ENCODE results near the gene SOCS3. TPM values are rescaled to one million over a fixed set of nuclear protein-coding genes. Genes with fewer than 3 reads are reported as not detected.

Gene SOCS3
- total and polyA plus RNA-seq, 7 donors = 10.3 to 499 (median 45.7) TPM

GRCh38 chr17:78329263-78330059 is 30.4 kb downstream of the SOCS3 start:
- H3K27ac ChIP-seq = peak overlapping the region in 3 of 4 donors; percentile 6 to 17 (median 11)
- intact Hi-C loops (cut with DNase I) = no loop called here
- no peak for TF ChIP-seq POLR2A (IDR thresholded peaks at IDR 0.05)
- no peak for TF ChIP-seq CTCF (IDR thresholded peaks at IDR 0.05)
- no peak for TF ChIP-seq EP300 (IDR thresholded peaks at IDR 0.05)
- no peak for TF ChIP-seq POLR2AphosphoS5 (IDR thresholded peaks at IDR 0.05)

GRCh38 chr17:78327880-78328279 is 32.0 kb downstream of the SOCS3 start:
- 87 to 97% methylated on average over 5 of the region's 5 CpGs for WGBS, 2 donors
- H3K4me1 ChIP-seq = peaks cover 0 to 33% (median 28%) of the 10 kb centered on the region in 4 donors
- H3K4me3 ChIP-seq = no peak overlapping the region

More at GRCh38 chr17:78329263-78330059, 30.4 kb downstream of the SOCS3 start:
- Histone ChIP-seq H3K9me3 (no peaks in the 10 kb centered on the region), H3K27me3 (no peaks in the 10 kb centered on the region), H3K4me1 (peaks cover 0 to 25% (median 14%) of the 10 kb centered on the region in 4 donors), H3K4me3 (no peak overlapping the region), H3K36me3 (no peaks in the 10 kb centered on the region)
- WGBS, 2 donors = 66 to 81% methylated on average over 16 of the region's 16 CpGs
- no peak for DNase-seq

GRCh38 chr17:78325076-78325687 is 34.7 kb downstream of the SOCS3 start:
- no peaks in the 10 kb centered on the region for H3K9me3 ChIP-seq
- peak overlapping the region in 1 of 4 donors; percentile 23 for H3K4me3 ChIP-seq
- DNase-seq = peak; percentile 89
- TF ChIP-seq EP300 (IDR thresholded peaks at IDR 0.05) (no peak), POLR2A (IDR thresholded peaks at IDR 0.05) (no peak), POLR2AphosphoS5 (IDR thresholded peaks at IDR 0.05) (peak in 2 of 4 donors; percentile 36 to 68)
- intact Hi-C loops (cut with DNase I) = no loop called here
- H3K27ac ChIP-seq = peak overlapping the region; percentile 78 to 87 (median 82)
- no peaks in the 10 kb centered on the region for H3K27me3 ChIP-seq
- H3K4me1 ChIP-seq = peaks cover 0 to 31% (median 25%) of the 10 kb centered on the region in 4 donors
- H3K36me3 ChIP-seq = no peaks in the 10 kb centered on the region
- 82 to 85% methylated on average over 20 of the region's 20 CpGs for WGBS, 2 donors

More at GRCh38 chr17:78327880-78328279, 32.0 kb downstream of the SOCS3 start:
- intact Hi-C loops (cut with DNase I) = no loop called here
- Histone ChIP-seq H3K27ac (no peak overlapping the region), H3K27me3 (no peaks in the 10 kb centered on the region), H3K9me3 (no peaks in the 10 kb centered on the region), H3K36me3 (no peaks in the 10 kb centered on the region)
- DNase-seq = no peak
- TF ChIP-seq EP300 (IDR thresholded peaks at IDR 0.05) (no peak), POLR2A (IDR thresholded peaks at IDR 0.05) (no peak), POLR2AphosphoS5 (IDR thresholded peaks at IDR 0.05) (no peak)

- intact Hi-C loops (cut with DNase I) = no loop called here
These were observed 35.3 kb downstream of the SOCS3 start for GRCh38 chr17:78324391-78325075.

More at GRCh38 chr17:78324391-78325075, 35.3 kb downstream of the SOCS3 start:
- 22 to 53% methylated on average over 18 of the region's 18 CpGs for WGBS, 2 donors
- Histone ChIP-seq H3K27ac (peak overlapping the region; percentile 78 to 87 (median 82)), H3K9me3 (no peaks in the 10 kb centered on the region), H3K4me1 (peaks cover 0 to 31% (median 23%) of the 10 kb centered on the region in 4 donors), H3K27me3 (no peaks in the 10 kb centered on the region), H3K36me3 (no peaks in the 10 kb centered on the region), H3K4me3 (peak overlapping the region in 2 of 4 donors; percentile 1 to 23)
- DNase-seq = peak; percentile 94
- TF ChIP-seq POLR2A (IDR thresholded peaks at IDR 0.05) (peak in 1 of 2 donors; percentile 35), CTCF (IDR thresholded peaks at IDR 0.05) (no peak), EP300 (IDR thresholded peaks at IDR 0.05) (no peak), POLR2AphosphoS5 (IDR thresholded peaks at IDR 0.05) (peak; percentile 28 to 77 (median 62))

Measured in sigmoid colon (tissue), 7 donors.